ENCODE results near the gene IL3RA. TPM values are rescaled to one million over a fixed set of nuclear protein-coding genes. Genes with fewer than 3 reads are reported as not detected.

The IL3RA gene
- total and polyA plus RNA-seq, 2 experiments from 2014 or later, result 0.86 TPM; not detected in 1

DNA sequence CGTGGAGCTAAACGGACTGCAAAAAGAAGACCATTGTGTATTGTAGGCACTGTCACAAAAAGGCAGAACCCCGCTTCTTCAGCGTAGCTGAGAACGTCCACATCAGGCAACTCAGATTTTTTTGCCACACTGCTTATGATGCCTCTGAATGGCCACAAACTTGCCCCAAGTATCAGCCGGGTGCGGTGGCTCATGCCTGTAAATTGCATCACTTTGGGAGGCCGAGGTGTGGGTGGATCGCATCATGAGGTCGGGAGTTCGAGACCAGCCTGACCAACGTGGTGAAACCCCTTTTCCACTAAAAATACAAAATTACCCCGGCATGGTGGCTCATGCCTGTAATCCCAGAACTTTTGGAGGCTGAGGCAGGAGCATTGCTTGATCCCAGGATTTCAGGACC is 14.9 kb upstream of the IL3RA start (continued):
- TF ChIP-seq EZH2phosphoT487 (IDR thresholded peaks at IDR 0.05; ENCODE audit: unreplicated experiment) (no peak), NANOG (IDR thresholded peaks at IDR 0.05; ENCODE audit: borderline replicate concordance) (no peak), JUNB (IDR thresholded peaks at IDR 0.05; ENCODE audit: unreplicated experiment) (no peak), POLR2AphosphoS5 (IDR thresholded peaks at IDR 0.05; ENCODE audit: low read depth) (no peak), STAT1 (IDR thresholded peaks at IDR 0.05; ENCODE audit: unreplicated experiment) (no peak), ZNF331 (CRISPR knock-in tag; IDR thresholded peaks at IDR 0.05; ENCODE audit: low read depth) (no peak), ZNF114 (CRISPR knock-in tag; IDR thresholded peaks at IDR 0.05) (no peak)
- TF ChIP-seq, protein P1, sequence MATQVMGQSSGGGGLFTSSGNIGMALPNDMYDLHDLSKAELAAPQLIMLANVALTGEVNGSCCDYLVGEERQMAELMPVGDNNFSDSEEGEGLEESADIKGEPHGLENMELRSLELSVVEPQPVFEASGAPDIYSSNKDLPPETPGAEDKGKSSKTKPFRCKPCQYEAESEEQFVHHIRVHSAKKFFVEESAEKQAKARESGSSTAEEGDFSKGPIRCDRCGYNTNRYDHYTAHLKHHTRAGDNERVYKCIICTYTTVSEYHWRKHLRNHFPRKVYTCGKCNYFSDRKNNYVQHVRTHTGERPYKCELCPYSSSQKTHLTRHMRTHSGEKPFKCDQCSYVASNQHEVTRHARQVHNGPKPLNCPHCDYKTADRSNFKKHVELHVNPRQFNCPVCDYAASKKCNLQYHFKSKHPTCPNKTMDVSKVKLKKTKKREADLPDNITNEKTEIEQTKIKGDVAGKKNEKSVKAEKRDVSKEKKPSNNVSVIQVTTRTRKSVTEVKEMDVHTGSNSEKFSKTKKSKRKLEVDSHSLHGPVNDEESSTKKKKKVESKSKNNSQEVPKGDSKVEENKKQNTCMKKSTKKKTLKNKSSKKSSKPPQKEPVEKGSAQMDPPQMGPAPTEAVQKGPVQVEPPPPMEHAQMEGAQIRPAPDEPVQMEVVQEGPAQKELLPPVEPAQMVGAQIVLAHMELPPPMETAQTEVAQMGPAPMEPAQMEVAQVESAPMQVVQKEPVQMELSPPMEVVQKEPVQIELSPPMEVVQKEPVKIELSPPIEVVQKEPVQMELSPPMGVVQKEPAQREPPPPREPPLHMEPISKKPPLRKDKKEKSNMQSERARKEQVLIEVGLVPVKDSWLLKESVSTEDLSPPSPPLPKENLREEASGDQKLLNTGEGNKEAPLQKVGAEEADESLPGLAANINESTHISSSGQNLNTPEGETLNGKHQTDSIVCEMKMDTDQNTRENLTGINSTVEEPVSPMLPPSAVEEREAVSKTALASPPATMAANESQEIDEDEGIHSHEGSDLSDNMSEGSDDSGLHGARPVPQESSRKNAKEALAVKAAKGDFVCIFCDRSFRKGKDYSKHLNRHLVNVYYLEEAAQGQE (IDR thresholded peaks at IDR 0.05; ENCODE audit: unreplicated experiment), result no peak
- TF ChIP-seq, protein P2, sequence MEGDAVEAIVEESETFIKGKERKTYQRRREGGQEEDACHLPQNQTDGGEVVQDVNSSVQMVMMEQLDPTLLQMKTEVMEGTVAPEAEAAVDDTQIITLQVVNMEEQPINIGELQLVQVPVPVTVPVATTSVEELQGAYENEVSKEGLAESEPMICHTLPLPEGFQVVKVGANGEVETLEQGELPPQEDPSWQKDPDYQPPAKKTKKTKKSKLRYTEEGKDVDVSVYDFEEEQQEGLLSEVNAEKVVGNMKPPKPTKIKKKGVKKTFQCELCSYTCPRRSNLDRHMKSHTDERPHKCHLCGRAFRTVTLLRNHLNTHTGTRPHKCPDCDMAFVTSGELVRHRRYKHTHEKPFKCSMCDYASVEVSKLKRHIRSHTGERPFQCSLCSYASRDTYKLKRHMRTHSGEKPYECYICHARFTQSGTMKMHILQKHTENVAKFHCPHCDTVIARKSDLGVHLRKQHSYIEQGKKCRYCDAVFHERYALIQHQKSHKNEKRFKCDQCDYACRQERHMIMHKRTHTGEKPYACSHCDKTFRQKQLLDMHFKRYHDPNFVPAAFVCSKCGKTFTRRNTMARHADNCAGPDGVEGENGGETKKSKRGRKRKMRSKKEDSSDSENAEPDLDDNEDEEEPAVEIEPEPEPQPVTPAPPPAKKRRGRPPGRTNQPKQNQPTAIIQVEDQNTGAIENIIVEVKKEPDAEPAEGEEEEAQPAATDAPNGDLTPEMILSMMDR (conservative IDR thresholded peaks at IDR 0.05; ENCODE audit: low read depth in 2 of 2), result no peak
- TF ChIP-seq, protein P3, sequence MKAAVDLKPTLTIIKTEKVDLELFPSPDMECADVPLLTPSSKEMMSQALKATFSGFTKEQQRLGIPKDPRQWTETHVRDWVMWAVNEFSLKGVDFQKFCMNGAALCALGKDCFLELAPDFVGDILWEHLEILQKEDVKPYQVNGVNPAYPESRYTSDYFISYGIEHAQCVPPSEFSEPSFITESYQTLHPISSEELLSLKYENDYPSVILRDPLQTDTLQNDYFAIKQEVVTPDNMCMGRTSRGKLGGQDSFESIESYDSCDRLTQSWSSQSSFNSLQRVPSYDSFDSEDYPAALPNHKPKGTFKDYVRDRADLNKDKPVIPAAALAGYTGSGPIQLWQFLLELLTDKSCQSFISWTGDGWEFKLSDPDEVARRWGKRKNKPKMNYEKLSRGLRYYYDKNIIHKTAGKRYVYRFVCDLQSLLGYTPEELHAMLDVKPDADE (IDR thresholded peaks at IDR 0.05), result no peak

DNA sequence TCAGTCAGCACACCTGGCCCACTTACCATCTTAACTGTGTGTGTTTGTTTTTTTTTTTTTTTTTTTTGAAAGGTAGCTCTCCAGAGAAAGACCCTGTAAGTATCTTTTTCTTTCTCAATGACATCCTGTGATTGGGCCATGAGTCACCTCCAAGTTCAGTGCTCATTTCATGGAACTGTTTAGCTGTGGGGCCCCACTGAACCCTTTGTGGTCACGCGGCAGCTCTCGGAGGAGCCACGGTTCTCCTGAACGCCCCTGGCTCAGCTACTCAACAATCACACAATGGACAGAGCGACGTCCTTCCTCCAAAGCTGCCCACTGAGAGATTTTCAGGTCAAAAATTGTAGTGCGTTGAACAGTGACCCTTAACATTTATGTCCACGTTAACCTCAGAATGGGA is 14.2 kb upstream of the IL3RA start:
- Histone ChIP-seq H3K9me2 (ENCODE audit: insufficient read depth) (no peaks in the 10 kb centered on the region), H3K27me3 (ENCODE audit: insufficient read depth) (no peaks in the 10 kb centered on the region), H3K4me1 (ENCODE audit: insufficient read depth) (no peaks in the 10 kb centered on the region), H3K36me3 (ENCODE audit: insufficient read depth) (no peaks in the 10 kb centered on the region), H4K20me1 (replicated peaks; ENCODE audit: insufficient read depth) (no peaks in the 10 kb centered on the region), H3F3A (replicated peaks; ENCODE audit: low read depth) (peaks cover 11% of the 10 kb centered on the region), H2AFZ (no peak overlapping the region), H3K4me3 (no peak overlapping the region), H3K79me2 (replicated peaks; ENCODE audit: insufficient read depth) (no peaks in the 10 kb centered on the region), H3K27ac (ENCODE audit: low read depth) (no peak overlapping the region), H3K4me2 (no peak overlapping the region)
- Mint-ChIP-seq H3K27ac (no peak overlapping the region), H3K4me1 (no peaks in the 10 kb centered on the region), H3K9me3 (peaks cover 80% of the 10 kb centered on the region), H3K27me3 (ENCODE audit: insufficient read depth, low read depth, poor library complexity) (peaks cover 17% of the 10 kb centered on the region), H3K4me3 (no peak overlapping the region), H3K36me3 (ENCODE audit: low read depth) (peaks cover 24% of the 10 kb centered on the region)
- no peak for ATAC-seq
- DNase-seq (ENCODE audit: low spot score), result no peak
- TF ChIP-seq, protein P1 (IDR thresholded peaks at IDR 0.05; ENCODE audit: unreplicated experiment), result no peak
- no peak for TF ChIP-seq EZH2 (IDR thresholded peaks at IDR 0.05; ENCODE audit: low read depth, unreplicated experiment)
